ENCODE data around the gene VAMP4. TPM values are rescaled to one million over a fixed set of nuclear protein-coding genes. Genes with fewer than 3 reads are reported as not detected.

The VAMP4 gene
- total RNA-seq, 1 experiment from 2014 or later = 6.3 TPM

GRCh38 chr1:171736196-171736595 is 5.7 kb downstream of the VAMP4 start:
- no peak overlapping the region for H3K4me3 ChIP-seq (replicated peaks in 1 of 2; ENCODE audit: low read depth in 1 of 2, low read length in 2 of 2)
- intact Hi-C loops (cut with micrococcal nuclease) = no loop called here
- no peaks in the 10 kb centered on the region for H3K9me2 ChIP-seq (ENCODE audit: insufficient read depth)
- no peaks in the 10 kb centered on the region for H3K36me3 ChIP-seq (ENCODE audit: control insufficient read depth in 1 of 2, insufficient read depth in 2 of 2, low read length in 2 of 2)
- H2AFZ ChIP-seq (ENCODE audit: low read depth, low read length, poor library complexity, severe bottlenecking) = no peak overlapping the region
- no peak overlapping the region for H3K27ac ChIP-seq (ENCODE audit: low read depth, low read length)
- no peak overlapping the region for H3K4me2 ChIP-seq (ENCODE audit: low read length)
- H3K9me3 ChIP-seq (ENCODE audit: control insufficient read depth in 1 of 2, insufficient read depth in 1 of 2, low read depth in 1 of 2, low read length in 2 of 2) = no peaks in the 10 kb centered on the region
- H4K20me1 ChIP-seq (ENCODE audit: insufficient read depth) = no peaks in the 10 kb centered on the region
- TF ChIP-seq EGR1 (IDR thresholded peaks at IDR 0.05; ENCODE audit: low read depth) = no peak
- no peak for TF ChIP-seq EZH2phosphoT487 (IDR thresholded peaks at IDR 0.05; ENCODE audit: borderline replicate concordance)
- TF ChIP-seq JUND (IDR thresholded peaks at IDR 0.05) = no peak
- TF ChIP-seq YY1 (IDR thresholded peaks at IDR 0.05; ENCODE audit: extremely low read depth, insufficient replicate concordance, low read depth, low read length) = no peak
- TF ChIP-seq POLR2A (IDR thresholded peaks at IDR 0.05; ENCODE audit: borderline replicate concordance, extremely low read depth, insufficient read depth, insufficient read length) = no peak
- no peak for TF ChIP-seq ZFX (IDR thresholded peaks at IDR 0.05)
- TF ChIP-seq POLR2AphosphoS5 (IDR thresholded peaks at IDR 0.05; ENCODE audit: low read depth, low read length) = no peak
- TF ChIP-seq FOSL1 (IDR thresholded peaks at IDR 0.05; ENCODE audit: low read depth) = no peak
- ATAC-seq = no peak
- DNase-seq (ENCODE audit: low read depth, low spot score) = no peak
- H3K79me2 ChIP-seq (ENCODE audit: insufficient read depth, low read length) = no peaks in the 10 kb centered on the region
- H3K27me3 ChIP-seq (ENCODE audit: insufficient read depth, low read length) = no peaks in the 10 kb centered on the region
- no peak overlapping the region for H3K9ac ChIP-seq (ENCODE audit: low read length)
- RAD21 ChIA-PET (ENCODE audit: low non-redundant PET in 1 of 2, low total read pairs in 2 of 2, uncharacterized antibody in 2 of 2, unreplicated experiment in 2 of 2) = no interaction called here
- peaks cover 0 to 17% of the 10 kb centered on the region in 2 experiments; a peak in 3 of 4 replicates for H3K4me1 ChIP-seq (ENCODE audit: control insufficient read depth in 1 of 2, insufficient read depth in 2 of 2, low read length in 2 of 2)
- BruUV-seq (replicated peaks) = no TSS peak
- CTCF ChIA-PET = no interaction called here
- POLR2A ChIA-PET = no interaction called here

- intact Hi-C loops (cut with micrococcal nuclease) = no loop called here
- no peak overlapping the region for H3K4me3 ChIP-seq (replicated peaks in 1 of 2; ENCODE audit: low read depth in 1 of 2, low read length in 2 of 2)
- ChIA-PET CTCF (interaction anchor here (1.4 kb wide), 1 partner anchor 11 kb away, joined by 3 read pairs; no protein-coding TSS in a partner anchor), RAD21 (ENCODE audit: low non-redundant PET in 1 of 2, low total read pairs in 2 of 2, uncharacterized antibody in 2 of 2, unreplicated experiment in 2 of 2) (interaction anchor here in 1 of 2 experiments (0.7 kb wide), 1 partner anchor 108 kb away, joined by 3 read pairs; the partner anchor contains the start of gene MYOCOS), POLR2A (no interaction called here)
- no peaks in the 10 kb centered on the region for H3K79me2 ChIP-seq (ENCODE audit: insufficient read depth, low read length)
- ATAC-seq (no peak), DNase-seq (ENCODE audit: low read depth, low spot score) (no peak)
- H3K27ac ChIP-seq (ENCODE audit: low read depth, low read length) = no peak overlapping the region
- no peaks in the 10 kb centered on the region for H3K9me2 ChIP-seq (ENCODE audit: insufficient read depth)
- no peak overlapping the region for H3K4me2 ChIP-seq (ENCODE audit: low read length)
- H3K36me3 ChIP-seq (ENCODE audit: control insufficient read depth in 1 of 2, insufficient read depth in 2 of 2, low read length in 2 of 2) = no peaks in the 10 kb centered on the region
- no peak overlapping the region for H2AFZ ChIP-seq (ENCODE audit: low read depth, low read length, poor library complexity, severe bottlenecking)
- no TSS peak for BruUV-seq (replicated peaks)
- H3K9me3 ChIP-seq (ENCODE audit: control insufficient read depth in 1 of 2, insufficient read depth in 1 of 2, low read depth in 1 of 2, low read length in 2 of 2) = no peaks in the 10 kb centered on the region
- TF ChIP-seq EZH2phosphoT487 (IDR thresholded peaks at IDR 0.05; ENCODE audit: borderline replicate concordance) = no peak
- TF ChIP-seq REST (IDR thresholded peaks at IDR 0.05; ENCODE audit: low read depth) = no peak
- no peak for TF ChIP-seq FOSL1 (IDR thresholded peaks at IDR 0.05; ENCODE audit: low read depth)
- TF ChIP-seq ZNF274 (IDR thresholded peaks at IDR 0.05; ENCODE audit: low read depth, low read length) = no peak
- TF ChIP-seq POLR2AphosphoS5 (IDR thresholded peaks at IDR 0.05; ENCODE audit: low read depth, low read length) = no peak
- TF ChIP-seq TCF7L2 (IDR thresholded peaks at IDR 0.05; ENCODE audit: borderline replicate concordance, extremely low read depth, insufficient read depth, insufficient read length) = no peak
- TF ChIP-seq YY1 (IDR thresholded peaks at IDR 0.05; ENCODE audit: extremely low read depth, insufficient replicate concordance, low read depth, low read length) = no peak
- TF ChIP-seq ZBTB33 (IDR thresholded peaks at IDR 0.05; ENCODE audit: extremely low read depth, insufficient replicate concordance, low read length) = no peak
- no peak overlapping the region for H3K9ac ChIP-seq (ENCODE audit: low read length)
- no peaks in the 10 kb centered on the region for H3K27me3 ChIP-seq (ENCODE audit: insufficient read depth, low read length)
- no peaks in the 10 kb centered on the region for H3K4me1 ChIP-seq (ENCODE audit: control insufficient read depth in 1 of 2, insufficient read depth in 2 of 2, low read length in 2 of 2)
- H4K20me1 ChIP-seq (ENCODE audit: insufficient read depth) = no peaks in the 10 kb centered on the region
Observed at GRCh38 chr1:171730052-171730451, 11.8 kb downstream of the VAMP4 start.

Data from HCT116 (cell line).